K562 (cell line): Measurements from ENCODE around the gene ABHD18. TPM values are rescaled to one million over a fixed set of nuclear protein-coding genes. Genes with fewer than 3 reads are reported as not detected.

Experiments
- ARNT ChIP-seq, 2 experiments: fragments of 450-650 bp; IDR thresholded peaks; 2 replicates each; pipeline ENCODE4 v1.6.1; 2016; ENCODE audit warnings: mild to moderate bottlenecking in 1 of 2
- CBX1 ChIP-seq: sonication (generic); IDR thresholded peaks from 2 replicates; pipeline ENCODE4 v1.6.1; 2016; ENCODE audit warnings: antibody characterized with exemption, low read depth, mild to moderate bottlenecking
- CCAR2 ChIP-seq: fragments of 200-400 bp; formaldehyde crosslinking; IDR thresholded peaks from 2 replicates; pipeline ENCODE4 v1.6.1; 2017; ENCODE audit warnings: mild to moderate bottlenecking, low read depth, low read length
- GTF2E2 ChIP-seq: fragments of 200-800 bp; sonication (Bioruptor generic); IDR thresholded peaks from 2 replicates; pipeline ENCODE4 v1.6.1; 2016; ENCODE audit warnings: missing genetic modification characterization, missing compliant biosample characterization
- HNRNPUL1 ChIP-seq: fragments of 200-400 bp; formaldehyde crosslinking; IDR thresholded peaks from 2 replicates; pipeline ENCODE4 v1.6.1; 2017; ENCODE audit warnings: low read length
- LEF1 ChIP-seq: fragments of 450-650 bp; IDR thresholded peaks from 2 replicates; pipeline ENCODE4 v1.6.1; 2016; ENCODE audit warnings: mild to moderate bottlenecking
- POLR3A ChIP-seq: IDR thresholded peaks from 2 replicates; pipeline ENCODE4 v1.6.1; 2011; ENCODE audit warnings: borderline replicate concordance, mild to moderate bottlenecking, moderate library complexity; ENCODE audit not compliant: insufficient read length, insufficient read depth; ENCODE audit errors: extremely low read depth
- RCOR1 ChIP-seq, 2 experiments: IDR thresholded peaks; 2 replicates each; pipeline ENCODE4 v1.6.1; 2012; ENCODE audit warnings: low read depth in 2 of 2, low read length in 2 of 2, borderline replicate concordance in 1 of 2, improper control_type of control experiment in 1 of 2
- SRSF7 ChIP-seq: fragments of 200-400 bp; formaldehyde crosslinking; optimal IDR thresholded peaks from 2 replicates; pipeline ENCODE3; 2017; ENCODE audit warnings: mild to moderate bottlenecking, low read depth, low read length
- ZNF764 ChIP-seq: fragments of 250-450 bp; sonication (Bioruptor Pico); IDR thresholded peaks from 2 replicates; pipeline ENCODE4 v1.4.0; 2020; ENCODE audit warnings: low read depth, mild to moderate bottlenecking, moderate library complexity
- polyA plus RNA-seq, 8 experiments: library from polyadenylated mRNA; depleted of rRNA in 4 of 8; stranded (reverse) in 5 of 8; unstranded in 3 of 8; fragments of >200 nt; fragmentation: Nextera tagmentation in 2 of 8; fragmentation: Illumina TruSeq in 1 of 8; extraction: Ambion mirVana in 2 of 8; extraction: Trizol in 1 of 8; gene quantifications; 2 replicates each; pipeline versions ENCODE4 v1.2.1 to v1.2.3, GENCODE V29; 2011 to 2014; ENCODE audit warnings: inconsistent platforms in 1 of 8, missing spikeins in 1 of 8
- total RNA-seq, 7 experiments: library from RNA; depleted of rRNA in 6 of 7; stranded (reverse); fragments of >200 nt in 6 of 7; fragmentation: Illumina TruSeq in 2 of 7; extraction: Trizol in 2 of 7; gene quantifications; 2 replicates each; pipeline versions ENCODE4 v1.2.1 to v1.2.3, GENCODE V29; 2011 to 2021; ENCODE audit warnings: low replicate concordance in 1 of 7
- TF ChIP-seq, protein P1 (sequence below): sonication (generic); formaldehyde crosslinking; IDR thresholded peaks from 2 replicates; pipeline ENCODE4 v1.4.0; 2020; ENCODE audit warnings: mild to moderate bottlenecking, missing genetic modification reagents
- TF ChIP-seq, protein P2 (sequence below), 2 experiments: IDR thresholded peaks in 1 of 2; conservative IDR thresholded peaks in 1 of 2; 2 replicates each; pipeline ENCODE4 v1.6.1; 2016; ENCODE audit warnings: low read depth in 2 of 2, mild to moderate bottlenecking in 1 of 2, missing compliant biosample characterization in 1 of 2, missing genetic modification characterization in 1 of 2, moderate library complexity in 1 of 2
- TF ChIP-seq, protein P3 (sequence below): fragments of 450-650 bp; IDR thresholded peaks from 2 replicates; pipeline ENCODE4 v1.7.0; 2016; ENCODE audit warnings: borderline replicate concordance
- TF ChIP-seq, protein P4 (sequence below): sonication (generic); formaldehyde crosslinking; IDR thresholded peaks from 2 replicates; pipeline ENCODE4 v1.8.1; 2023; ENCODE audit warnings: mild to moderate bottlenecking, missing genetic modification reagents
- TF ChIP-seq, protein P5 (sequence below): sonication (generic); formaldehyde crosslinking; IDR thresholded peaks from 2 replicates; pipeline ENCODE4 v1.5.0; 2020; ENCODE audit warnings: missing genetic modification reagents
- TF ChIP-seq, protein P6 (sequence below): fragments of 450-650 bp; formaldehyde crosslinking; IDR thresholded peaks from 2 replicates; pipeline ENCODE4 v1.4.0; 2022; ENCODE audit warnings: mild to moderate bottlenecking, moderate library complexity

Gene ABHD18
- total and polyA plus RNA-seq, 9 of the 15 experiments (the other 6 are each of a cell fraction or from before 2014, with no cell fraction given): 6.1 to 25.0 (median 16.0) TPM

DNA sequence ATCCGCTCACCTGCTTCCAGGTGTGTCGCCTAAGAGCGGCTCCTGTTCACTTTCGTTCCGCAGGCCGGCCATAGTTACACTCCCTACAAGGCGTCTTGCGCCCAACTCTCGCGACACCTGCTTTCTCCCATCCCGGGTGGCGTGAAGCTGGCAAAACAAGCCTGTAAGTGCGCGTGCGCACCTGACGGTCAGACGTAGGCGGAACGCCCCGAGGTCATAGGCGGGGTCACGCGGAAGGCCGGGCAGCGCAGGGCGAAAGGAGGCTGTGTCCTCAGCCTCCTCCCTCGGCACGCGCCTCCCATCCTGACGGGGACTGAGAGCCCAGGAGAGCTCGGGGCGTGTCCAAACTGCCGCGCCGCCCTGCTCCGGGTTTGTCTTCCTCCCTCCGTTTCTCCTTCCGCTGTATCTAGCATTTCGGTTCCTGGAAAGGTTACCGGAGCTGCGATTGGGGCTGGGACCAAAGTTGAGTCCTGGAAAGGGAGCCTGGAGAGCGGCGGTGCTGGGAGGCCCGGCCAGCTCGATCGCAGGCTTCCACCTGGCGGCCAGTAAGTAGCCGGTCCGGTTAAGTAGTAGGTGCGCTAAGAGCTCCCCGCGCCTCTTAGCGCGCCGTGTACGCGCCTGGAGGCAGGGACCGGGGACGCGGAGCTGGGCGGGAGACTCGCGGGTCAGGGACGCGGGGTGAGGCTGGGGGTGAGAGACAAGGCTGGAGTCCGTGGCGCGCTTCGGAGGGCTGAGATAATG is at the start of gene ABHD18, which contains the start of gene MFSD8 (continued):
- TF ChIP-seq SRSF7 (no peak), CBX1 (no peak; the same call in 1 of the 2 replicates), ARNT (IDR thresholded peaks at IDR 0.05) (no peak), POLR3A (no peak), HNRNPUL1 (no peak), ZNF764 (CRISPR knock-in tag) (no peak), RCOR1 (IDR thresholded peaks at IDR 0.05; ENCODE audit: borderline replicate concordance in 1 of 2, low read depth in 2 of 2, low read length in 2 of 2) (peak in 1 of 2 experiments; percentile 43; a peak in 2 of 4 replicates), CCAR2 (no peak), LEF1 (no peak), GTF2E2 (tag) (peak; percentile 55; the same call in 1 of the 2 replicates)
- TF ChIP-seq, protein P1, sequence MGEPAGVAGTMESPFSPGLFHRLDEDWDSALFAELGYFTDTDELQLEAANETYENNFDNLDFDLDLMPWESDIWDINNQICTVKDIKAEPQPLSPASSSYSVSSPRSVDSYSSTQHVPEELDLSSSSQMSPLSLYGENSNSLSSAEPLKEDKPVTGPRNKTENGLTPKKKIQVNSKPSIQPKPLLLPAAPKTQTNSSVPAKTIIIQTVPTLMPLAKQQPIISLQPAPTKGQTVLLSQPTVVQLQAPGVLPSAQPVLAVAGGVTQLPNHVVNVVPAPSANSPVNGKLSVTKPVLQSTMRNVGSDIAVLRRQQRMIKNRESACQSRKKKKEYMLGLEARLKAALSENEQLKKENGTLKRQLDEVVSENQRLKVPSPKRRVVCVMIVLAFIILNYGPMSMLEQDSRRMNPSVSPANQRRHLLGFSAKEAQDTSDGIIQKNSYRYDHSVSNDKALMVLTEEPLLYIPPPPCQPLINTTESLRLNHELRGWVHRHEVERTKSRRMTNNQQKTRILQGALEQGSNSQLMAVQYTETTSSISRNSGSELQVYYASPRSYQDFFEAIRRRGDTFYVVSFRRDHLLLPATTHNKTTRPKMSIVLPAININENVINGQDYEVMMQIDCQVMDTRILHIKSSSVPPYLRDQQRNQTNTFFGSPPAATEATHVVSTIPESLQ (CRISPR knock-in tag): no peak
- TF ChIP-seq, protein P2, sequence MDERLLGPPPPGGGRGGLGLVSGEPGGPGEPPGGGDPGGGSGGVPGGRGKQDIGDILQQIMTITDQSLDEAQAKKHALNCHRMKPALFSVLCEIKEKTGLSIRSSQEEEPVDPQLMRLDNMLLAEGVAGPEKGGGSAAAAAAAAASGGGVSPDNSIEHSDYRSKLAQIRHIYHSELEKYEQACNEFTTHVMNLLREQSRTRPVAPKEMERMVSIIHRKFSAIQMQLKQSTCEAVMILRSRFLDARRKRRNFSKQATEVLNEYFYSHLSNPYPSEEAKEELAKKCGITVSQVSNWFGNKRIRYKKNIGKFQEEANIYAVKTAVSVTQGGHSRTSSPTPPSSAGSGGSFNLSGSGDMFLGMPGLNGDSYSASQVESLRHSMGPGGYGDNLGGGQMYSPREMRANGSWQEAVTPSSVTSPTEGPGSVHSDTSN (CRISPR knock-in tag; IDR thresholded peaks at IDR 0.05; ENCODE audit: low read depth): no peak
- TF ChIP-seq, protein P2 (tag; conservative IDR thresholded peaks at IDR 0.05; ENCODE audit: low read depth): no peak
- TF ChIP-seq, protein P3, sequence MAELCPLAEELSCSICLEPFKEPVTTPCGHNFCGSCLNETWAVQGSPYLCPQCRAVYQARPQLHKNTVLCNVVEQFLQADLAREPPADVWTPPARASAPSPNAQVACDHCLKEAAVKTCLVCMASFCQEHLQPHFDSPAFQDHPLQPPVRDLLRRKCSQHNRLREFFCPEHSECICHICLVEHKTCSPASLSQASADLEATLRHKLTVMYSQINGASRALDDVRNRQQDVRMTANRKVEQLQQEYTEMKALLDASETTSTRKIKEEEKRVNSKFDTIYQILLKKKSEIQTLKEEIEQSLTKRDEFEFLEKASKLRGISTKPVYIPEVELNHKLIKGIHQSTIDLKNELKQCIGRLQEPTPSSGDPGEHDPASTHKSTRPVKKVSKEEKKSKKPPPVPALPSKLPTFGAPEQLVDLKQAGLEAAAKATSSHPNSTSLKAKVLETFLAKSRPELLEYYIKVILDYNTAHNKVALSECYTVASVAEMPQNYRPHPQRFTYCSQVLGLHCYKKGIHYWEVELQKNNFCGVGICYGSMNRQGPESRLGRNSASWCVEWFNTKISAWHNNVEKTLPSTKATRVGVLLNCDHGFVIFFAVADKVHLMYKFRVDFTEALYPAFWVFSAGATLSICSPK: no peak
- TF ChIP-seq, protein P4, sequence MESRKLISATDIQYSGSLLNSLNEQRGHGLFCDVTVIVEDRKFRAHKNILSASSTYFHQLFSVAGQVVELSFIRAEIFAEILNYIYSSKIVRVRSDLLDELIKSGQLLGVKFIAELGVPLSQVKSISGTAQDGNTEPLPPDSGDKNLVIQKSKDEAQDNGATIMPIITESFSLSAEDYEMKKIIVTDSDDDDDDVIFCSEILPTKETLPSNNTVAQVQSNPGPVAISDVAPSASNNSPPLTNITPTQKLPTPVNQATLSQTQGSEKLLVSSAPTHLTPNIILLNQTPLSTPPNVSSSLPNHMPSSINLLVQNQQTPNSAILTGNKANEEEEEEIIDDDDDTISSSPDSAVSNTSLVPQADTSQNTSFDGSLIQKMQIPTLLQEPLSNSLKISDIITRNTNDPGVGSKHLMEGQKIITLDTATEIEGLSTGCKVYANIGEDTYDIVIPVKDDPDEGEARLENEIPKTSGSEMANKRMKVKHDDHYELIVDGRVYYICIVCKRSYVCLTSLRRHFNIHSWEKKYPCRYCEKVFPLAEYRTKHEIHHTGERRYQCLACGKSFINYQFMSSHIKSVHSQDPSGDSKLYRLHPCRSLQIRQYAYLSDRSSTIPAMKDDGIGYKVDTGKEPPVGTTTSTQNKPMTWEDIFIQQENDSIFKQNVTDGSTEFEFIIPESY (CRISPR knock-in tag): peak; percentile 56
- TF ChIP-seq, protein P5, sequence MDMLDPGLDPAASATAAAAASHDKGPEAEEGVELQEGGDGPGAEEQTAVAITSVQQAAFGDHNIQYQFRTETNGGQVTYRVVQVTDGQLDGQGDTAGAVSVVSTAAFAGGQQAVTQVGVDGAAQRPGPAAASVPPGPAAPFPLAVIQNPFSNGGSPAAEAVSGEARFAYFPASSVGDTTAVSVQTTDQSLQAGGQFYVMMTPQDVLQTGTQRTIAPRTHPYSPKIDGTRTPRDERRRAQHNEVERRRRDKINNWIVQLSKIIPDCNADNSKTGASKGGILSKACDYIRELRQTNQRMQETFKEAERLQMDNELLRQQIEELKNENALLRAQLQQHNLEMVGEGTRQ: peak; percentile 32; the same call in 1 of the 2 replicates
- TF ChIP-seq, protein P6, sequence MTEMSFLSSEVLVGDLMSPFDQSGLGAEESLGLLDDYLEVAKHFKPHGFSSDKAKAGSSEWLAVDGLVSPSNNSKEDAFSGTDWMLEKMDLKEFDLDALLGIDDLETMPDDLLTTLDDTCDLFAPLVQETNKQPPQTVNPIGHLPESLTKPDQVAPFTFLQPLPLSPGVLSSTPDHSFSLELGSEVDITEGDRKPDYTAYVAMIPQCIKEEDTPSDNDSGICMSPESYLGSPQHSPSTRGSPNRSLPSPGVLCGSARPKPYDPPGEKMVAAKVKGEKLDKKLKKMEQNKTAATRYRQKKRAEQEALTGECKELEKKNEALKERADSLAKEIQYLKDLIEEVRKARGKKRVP (CRISPR knock-in tag): no peak
